HEK293T (cell line): ENCODE measurements around the gene CD300E.

Experiments used
- CTCF ChIA-PET: fragments of 350-600 bp; formaldehyde crosslinking; extraction: SDS; loops from one replicate; lab custom pipeline; 2021; ENCODE audit warnings: antibody characterized with exemption, inconsistent platforms; lab: Yijun Ruan, JAX
- POLR2A ChIA-PET: fragments of 350-600 bp; formaldehyde crosslinking; extraction: SDS; loops from one replicate; lab custom pipeline; 2020; ENCODE audit warnings: antibody characterized with exemption, inconsistent platforms; lab: Yijun Ruan, JAX
- DNase-seq: peaks from one replicate; pipeline ENCODE4 v3.0.0; 2012; ENCODE audit warnings: mixed read lengths; ENCODE audit errors: extremely low spot score
- ARNT ChIP-seq: fragments of 450-650 bp; IDR thresholded peaks from 2 replicates; pipeline ENCODE4 v1.6.1; 2017; ENCODE audit warnings: mild to moderate bottlenecking
- BHLHE40 ChIP-seq: fragments of 450-650 bp; IDR thresholded peaks from 2 replicates; pipeline ENCODE4 v1.6.1; 2016; ENCODE audit warnings: mild to moderate bottlenecking, moderate library complexity, borderline replicate concordance
- CTBP1 ChIP-seq: fragments of 450-650 bp; IDR thresholded peaks from 2 replicates; pipeline ENCODE4 v1.6.1; 2016; ENCODE audit warnings: borderline replicate concordance
- ELF4 ChIP-seq: fragments of 450-650 bp; IDR thresholded peaks from 2 replicates; pipeline ENCODE4 v1.6.1; 2017; ENCODE audit warnings: antibody characterized with exemption
- FOXA1 ChIP-seq: fragments of 450-650 bp; IDR thresholded peaks from 2 replicates; pipeline ENCODE4 v1.6.1; 2016; ENCODE audit warnings: mild to moderate bottlenecking
- FOXK2 ChIP-seq: fragments of 450-650 bp; IDR thresholded peaks from 2 replicates; pipeline ENCODE4 v1.6.1; 2016; ENCODE audit warnings: mild to moderate bottlenecking
- FOXM1 ChIP-seq: fragments of 450-650 bp; IDR thresholded peaks from 2 replicates; pipeline ENCODE4 v1.6.1; 2017; ENCODE audit warnings: mild to moderate bottlenecking, borderline replicate concordance
- HDGF ChIP-seq: fragments of 450-650 bp; IDR thresholded peaks from 2 replicates; pipeline ENCODE4 v1.6.1; 2017; ENCODE audit warnings: antibody characterized with exemption, borderline replicate concordance
- L3MBTL2 ChIP-seq: fragments of 450-650 bp; conservative IDR thresholded peaks from 2 replicates; pipeline ENCODE4 v1.6.1; 2016; ENCODE audit warnings: mild to moderate bottlenecking
- LEF1 ChIP-seq: fragments of 450-650 bp; IDR thresholded peaks from 2 replicates; pipeline ENCODE4 v1.6.1; 2017; ENCODE audit warnings: mild to moderate bottlenecking, borderline replicate concordance
- NFRKB ChIP-seq: fragments of 450-650 bp; IDR thresholded peaks from 2 replicates; pipeline ENCODE4 v1.6.1; 2016; ENCODE audit warnings: mild to moderate bottlenecking, moderate library complexity
- SP1 ChIP-seq: fragments of 450-650 bp; IDR thresholded peaks from 2 replicates; pipeline ENCODE4 v1.6.1; 2017
- SUZ12 ChIP-seq: fragments of 450-650 bp; IDR thresholded peaks from 2 replicates; pipeline ENCODE4 v1.6.1; 2016; ENCODE audit warnings: mild to moderate bottlenecking
- TARDBP ChIP-seq: fragments of 450-650 bp; IDR thresholded peaks from 2 replicates; pipeline ENCODE4 v1.6.1; 2016
- ZNF384 ChIP-seq: fragments of 450-650 bp; IDR thresholded peaks from 2 replicates; pipeline ENCODE4 v1.6.1; 2016
- TF ChIP-seq, protein P1 (sequence below): fragments of 450-650 bp; IDR thresholded peaks from 2 replicates; pipeline ENCODE4 v1.6.1; 2016

The CD300E gene

GRCh38 chr17:74625661-74626060 lies 2.1 kb upstream of the CD300E start:
- ChIA-PET CTCF (interaction anchor here (0.6 kb wide), 1 partner anchor 11 kb away, joined by 3 read pairs; no protein-coding TSS in a partner anchor), POLR2A (no interaction called here)
- TF ChIP-seq LEF1, result no peak
- no peak for TF ChIP-seq SP1
- TF ChIP-seq FOXK2, result no peak
- TF ChIP-seq HDGF, result no peak
- no peak for TF ChIP-seq SUZ12
- no peak for TF ChIP-seq ARNT
- TF ChIP-seq ZNF384, result no peak
- no peak for TF ChIP-seq ELF4
- TF ChIP-seq L3MBTL2, result no peak
- no peak for TF ChIP-seq FOXM1
- TF ChIP-seq, protein P1, sequence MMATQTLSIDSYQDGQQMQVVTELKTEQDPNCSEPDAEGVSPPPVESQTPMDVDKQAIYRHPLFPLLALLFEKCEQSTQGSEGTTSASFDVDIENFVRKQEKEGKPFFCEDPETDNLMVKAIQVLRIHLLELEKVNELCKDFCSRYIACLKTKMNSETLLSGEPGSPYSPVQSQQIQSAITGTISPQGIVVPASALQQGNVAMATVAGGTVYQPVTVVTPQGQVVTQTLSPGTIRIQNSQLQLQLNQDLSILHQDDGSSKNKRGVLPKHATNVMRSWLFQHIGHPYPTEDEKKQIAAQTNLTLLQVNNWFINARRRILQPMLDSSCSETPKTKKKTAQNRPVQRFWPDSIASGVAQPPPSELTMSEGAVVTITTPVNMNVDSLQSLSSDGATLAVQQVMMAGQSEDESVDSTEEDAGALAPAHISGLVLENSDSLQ, result no peak
- no peak for TF ChIP-seq BHLHE40
- TF ChIP-seq CTBP1, result no peak
- TF ChIP-seq NFRKB, result no peak
- no peak for TF ChIP-seq TARDBP
- DNase-seq, result no peak

DNA sequence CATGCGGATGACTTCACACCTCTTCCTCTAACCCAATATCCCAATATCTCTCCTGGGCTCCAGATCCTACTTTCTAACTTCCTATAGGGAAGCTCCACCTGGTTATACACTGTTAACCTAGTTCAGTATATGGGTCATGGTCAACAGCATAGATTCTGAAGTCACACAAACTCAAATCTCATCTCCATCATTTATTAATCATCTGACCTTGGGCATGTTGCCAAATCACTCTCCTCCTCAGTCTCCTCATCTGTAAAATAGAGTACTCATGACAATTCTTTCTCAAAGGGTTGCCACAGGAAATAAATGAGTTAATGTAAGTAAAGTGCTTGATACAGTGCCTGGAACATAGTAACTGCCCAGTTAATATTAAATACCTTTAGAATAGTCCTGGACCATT lies 593 bp upstream of the CD300E start:
- POLR2A ChIA-PET, result no interaction called here
- CTCF ChIA-PET, result interaction anchor here (0.9 kb wide), 1 partner anchor 21 kb away, joined by 4 read pairs; no protein-coding TSS in a partner anchor
- TF ChIP-seq, protein P1, result no peak
- TF ChIP-seq FOXA1 (no peak), FOXM1 (no peak), CTBP1 (no peak), BHLHE40 (no peak), ZNF384 (no peak), L3MBTL2 (no peak)
- no peak for DNase-seq

GRCh38 chr17:74619077-74619673 lies 4.4 kb downstream of the CD300E start:
- POLR2A ChIA-PET, result no interaction called here
- TF ChIP-seq ZNF384 (no peak), ELF4 (no peak), TARDBP (no peak), FOXM1 (no peak), BHLHE40 (no peak), HDGF (no peak), L3MBTL2 (no peak), LEF1 (no peak), SP1 (no peak), FOXA1 (no peak), ARNT (no peak), CTBP1 (no peak), NFRKB (no peak), SUZ12 (no peak), FOXK2 (no peak)
- TF ChIP-seq, protein P1, result no peak
- CTCF ChIA-PET, result interaction anchor here (1.0 kb wide), 1 partner anchor 24 kb away, joined by 3 read pairs; no protein-coding TSS in a partner anchor
- no peak for DNase-seq

DNA sequence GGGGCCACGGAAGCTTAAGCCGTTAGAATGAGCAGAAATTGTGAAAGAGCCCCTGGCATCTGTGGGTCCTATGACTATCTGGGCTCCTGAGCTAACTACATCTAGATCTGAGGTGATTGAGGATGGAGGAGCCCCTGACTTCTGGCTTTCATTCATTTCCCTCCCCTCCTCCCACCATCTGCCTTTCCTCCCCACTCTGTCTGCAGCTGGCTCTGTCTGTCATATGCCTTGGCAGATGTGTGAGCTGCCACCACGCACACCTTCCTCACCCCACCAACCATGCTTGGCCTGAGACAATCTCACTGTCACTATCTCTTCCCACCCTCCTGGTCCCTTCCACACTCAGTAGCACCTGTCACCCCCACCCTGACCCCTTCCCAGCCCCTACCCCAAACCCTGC lies 5.1 kb downstream of the CD300E start:
- DNase-seq, result no peak
- CTCF ChIA-PET, result interaction anchor here (1.0 kb wide), 1 partner anchor 25 kb away, joined by 3 read pairs; no protein-coding TSS in a partner anchor
- TF ChIP-seq ARNT (no peak), CTBP1 (no peak)
- TF ChIP-seq, protein P1, result no peak
- POLR2A ChIA-PET, result no interaction called here

GRCh38 chr17:74616696-74617095 lies 6.8 kb downstream of the CD300E start:
- ChIA-PET CTCF (interaction anchor here (0.6 kb wide), 1 partner anchor 176 kb away, joined by 3 read pairs; no protein-coding TSS in a partner anchor), POLR2A (no interaction called here)
- no peak for TF ChIP-seq NFRKB
- TF ChIP-seq SP1, result no peak
- TF ChIP-seq SUZ12, result no peak
- no peak for TF ChIP-seq BHLHE40
- TF ChIP-seq ELF4, result no peak
- TF ChIP-seq, protein P1, result no peak
- no peak for TF ChIP-seq FOXA1
- no peak for TF ChIP-seq FOXK2
- TF ChIP-seq LEF1, result no peak
- TF ChIP-seq ARNT, result no peak
- no peak for TF ChIP-seq ZNF384
- TF ChIP-seq FOXM1, result no peak
- no peak for DNase-seq
